Measurements from ENCODE around the gene VWA5B2. TPM values are rescaled to one million over a fixed set of nuclear protein-coding genes. Genes with fewer than 3 reads are reported as not detected.

Gene VWA5B2
- total and polyA plus RNA-seq, 2 of the 13 experiments (the other 11 are each of a cell fraction or from before 2014, with no cell fraction given) = 0.03 to 0.04 TPM

- TF ChIP-seq TMF1 (CRISPR knock-in tag; IDR thresholded peaks at IDR 0.05; ENCODE audit: low read depth) = no peak; the same call in 1 of the 2 replicates
- no peak for TF ChIP-seq ZFP62 (CRISPR knock-in tag; IDR thresholded peaks at IDR 0.05)
- no peak for TF ChIP-seq LCORL (IDR thresholded peaks at IDR 0.05)
- TF ChIP-seq LCORL (CRISPR knock-in tag; IDR thresholded peaks at IDR 0.05) = peak; percentile 57; the same call in 1 of the 2 replicates
- TF ChIP-seq CHD4 (IDR thresholded peaks at IDR 0.05; ENCODE audit: borderline replicate concordance, low read length) = no peak
- no peak; the same call in 1 of the 2 replicates for TF ChIP-seq BCL3 (CRISPR knock-in tag; IDR thresholded peaks at IDR 0.05)
- TF ChIP-seq TEF (CRISPR knock-in tag; IDR thresholded peaks at IDR 0.05) = no peak; the same call in 1 of the 2 replicates
- no peak for TF ChIP-seq ZSCAN12 (CRISPR knock-in tag; IDR thresholded peaks at IDR 0.05)
- TF ChIP-seq ZNF280B (CRISPR knock-in tag; IDR thresholded peaks at IDR 0.05; ENCODE audit: borderline replicate concordance) = peak; percentile 65; the same call in 1 of the 2 replicates
- 0 out of 2 replicates have a peak, but pooled peaks have one; percentile 18 for TF ChIP-seq KIAA2018 (CRISPR knock-in tag; IDR thresholded peaks at IDR 0.05; ENCODE audit: borderline replicate concordance)
- no peak for TF ChIP-seq PHB2 (IDR thresholded peaks at IDR 0.05; ENCODE audit: partially characterized antibody)
- no peak for TF ChIP-seq ZNF782 (CRISPR knock-in tag; IDR thresholded peaks at IDR 0.05; ENCODE audit: borderline replicate concordance)
- no peak for TF ChIP-seq ZNF20 (CRISPR knock-in tag; IDR thresholded peaks at IDR 0.05)
- TF ChIP-seq ZSCAN29 (CRISPR knock-in tag; conservative IDR thresholded peaks at IDR 0.05) = no peak; the same call in 1 of the 2 replicates
- 0 out of 2 replicates have a peak, but pooled peaks have one; percentile 23 for TF ChIP-seq ZKSCAN8 (CRISPR knock-in tag; IDR thresholded peaks at IDR 0.05; ENCODE audit: borderline replicate concordance)
- TF ChIP-seq ZMYM2 (CRISPR knock-in tag; IDR thresholded peaks at IDR 0.05) = 0 out of 2 replicates have a peak, but pooled peaks have one; percentile 8
- TF ChIP-seq ZNF207 (IDR thresholded peaks at IDR 0.05; ENCODE audit: borderline replicate concordance) = no peak
These were observed 19.3 kb downstream of the VWA5B2 start, which contains the start of gene ALG3 (continued) for GRCh38 chr3:184248454-184249411.

Data from HepG2 (cell line).